Measurements from ENCODE around the gene SETBP1.

The SETBP1 gene

GRCh38 chr18:45066210-45066609 lies 385.5 kb downstream of the SETBP1 start:
- no peaks in the 10 kb centered on the region for H3K36me3 ChIP-seq (ENCODE audit: control insufficient read depth, insufficient read depth, low read length)
- no peak overlapping the region for H3K9ac ChIP-seq (ENCODE audit: low read depth, low read length)
- H3K9me3 ChIP-seq (ENCODE audit: control insufficient read depth, insufficient read depth, low read length): no peaks in the 10 kb centered on the region
- H3K27ac ChIP-seq (ENCODE audit: low read depth, low read length): no peak overlapping the region
- no peaks in the 10 kb centered on the region for H3K27me3 ChIP-seq (ENCODE audit: control insufficient read depth, insufficient read depth, low read length)
- H3K4me3 ChIP-seq (ENCODE audit: low read depth, low read length): no peak overlapping the region
- no peaks in the 10 kb centered on the region for H3K4me1 ChIP-seq (ENCODE audit: control insufficient read depth, insufficient read depth, low read length)

DNA sequence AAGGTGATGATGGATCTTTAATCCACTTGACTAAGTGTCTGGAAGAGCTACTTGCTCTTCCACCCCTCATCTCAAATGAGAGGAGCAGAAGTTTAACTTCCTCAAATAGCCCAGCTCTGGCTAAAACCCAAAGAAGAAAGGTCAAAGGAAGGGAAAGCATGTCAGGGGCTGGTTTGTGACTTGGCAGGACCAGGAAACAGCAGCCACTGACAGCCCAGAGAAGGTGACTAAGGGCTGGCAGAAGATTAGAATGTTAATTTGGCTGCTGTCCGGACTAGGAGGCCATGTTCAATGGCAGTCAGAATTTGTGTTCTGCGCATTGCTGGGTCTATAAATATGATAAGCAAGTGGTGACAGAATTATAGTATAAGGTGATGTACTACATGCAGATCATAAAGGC lies 386.2 kb downstream of the SETBP1 start:
- Histone ChIP-seq H3K4me3 (ENCODE audit: low read depth, low read length) (no peak overlapping the region), H3K4me1 (ENCODE audit: control insufficient read depth, insufficient read depth, low read length) (no peaks in the 10 kb centered on the region), H3K27me3 (ENCODE audit: control insufficient read depth, insufficient read depth, low read length) (no peaks in the 10 kb centered on the region), H3K9ac (ENCODE audit: low read depth, low read length) (no peak overlapping the region), H3K27ac (ENCODE audit: low read depth, low read length) (no peak overlapping the region), H3K9me3 (ENCODE audit: control insufficient read depth, insufficient read depth, low read length) (no peaks in the 10 kb centered on the region), H3K36me3 (ENCODE audit: control insufficient read depth, insufficient read depth, low read length) (no peaks in the 10 kb centered on the region)

DNA sequence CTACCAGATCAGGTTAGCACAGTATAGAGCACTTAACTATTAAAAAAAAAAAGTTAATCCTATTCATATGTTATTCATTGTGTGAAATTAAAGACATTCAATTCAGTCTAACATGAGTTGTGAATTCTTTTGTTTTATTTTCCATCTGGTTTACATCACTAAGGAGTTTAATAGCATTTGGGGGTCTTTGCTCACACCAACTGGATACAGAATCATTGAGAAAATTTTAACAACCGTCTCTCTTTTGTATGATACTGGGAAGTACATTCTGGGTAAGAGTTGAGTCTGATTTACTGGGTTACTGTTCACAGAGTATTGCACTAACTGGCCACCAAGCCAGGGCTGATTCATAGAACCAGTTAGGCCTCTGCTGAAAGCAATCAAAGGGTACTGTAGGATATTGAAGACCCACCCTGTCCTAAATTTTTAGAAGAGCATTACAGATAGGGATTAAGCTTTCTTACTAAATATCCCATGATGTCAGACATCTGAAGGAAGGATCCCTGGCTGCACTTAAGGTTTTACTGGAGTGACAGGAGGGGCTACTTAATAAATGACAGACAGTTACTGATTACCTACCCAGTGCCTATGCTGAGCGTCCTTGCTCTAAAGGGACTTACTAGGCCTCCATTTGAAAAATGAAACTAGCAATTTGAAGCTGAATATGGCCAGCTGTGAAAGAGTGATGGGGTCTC lies 387.9 kb downstream of the SETBP1 start:
- H3K27me3 ChIP-seq (ENCODE audit: control insufficient read depth, insufficient read depth, low read length): no peaks in the 10 kb centered on the region
- no peak overlapping the region for H3K27ac ChIP-seq (ENCODE audit: low read depth, low read length)
- H3K4me1 ChIP-seq (ENCODE audit: control insufficient read depth, insufficient read depth, low read length): no peaks in the 10 kb centered on the region
- no peak overlapping the region for H3K9ac ChIP-seq (ENCODE audit: low read depth, low read length)
- H3K36me3 ChIP-seq (ENCODE audit: control insufficient read depth, insufficient read depth, low read length): no peaks in the 10 kb centered on the region
- no peaks in the 10 kb centered on the region for H3K9me3 ChIP-seq (ENCODE audit: control insufficient read depth, insufficient read depth, low read length)
- no peak overlapping the region for H3K4me3 ChIP-seq (ENCODE audit: low read depth, low read length)

- no peaks in the 10 kb centered on the region for H3K36me3 ChIP-seq (ENCODE audit: control insufficient read depth, insufficient read depth, low read length)
- no peak overlapping the region for H3K4me3 ChIP-seq (ENCODE audit: low read depth, low read length)
- H3K9me3 ChIP-seq (ENCODE audit: control insufficient read depth, insufficient read depth, low read length): no peaks in the 10 kb centered on the region
- no peaks in the 10 kb centered on the region for H3K4me1 ChIP-seq (ENCODE audit: control insufficient read depth, insufficient read depth, low read length)
- no peaks in the 10 kb centered on the region for H3K27me3 ChIP-seq (ENCODE audit: control insufficient read depth, insufficient read depth, low read length)
- H3K9ac ChIP-seq (ENCODE audit: low read depth, low read length): no peak overlapping the region
- no peak overlapping the region for H3K27ac ChIP-seq (ENCODE audit: low read depth, low read length)
These were observed 388.9 kb downstream of the SETBP1 start for GRCh38 chr18:45069546-45069945.

DNA sequence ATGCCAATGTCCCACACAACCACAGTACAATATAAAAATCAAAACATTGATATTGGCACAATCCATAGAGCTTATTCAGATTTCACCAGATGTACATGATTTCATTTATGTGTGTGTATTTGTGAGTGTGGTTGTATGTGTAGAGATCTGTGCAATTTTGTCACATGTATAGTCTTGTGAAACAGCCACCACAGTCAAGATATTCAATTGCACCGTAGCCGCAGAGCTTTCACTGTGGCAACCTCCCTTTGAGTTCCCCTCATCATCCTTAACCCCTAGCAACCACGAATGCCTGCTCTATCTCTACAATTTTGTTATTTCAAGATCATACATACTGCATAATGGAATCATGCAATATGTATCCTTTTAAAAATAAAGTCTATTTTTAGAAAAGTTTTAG lies 391.3 kb downstream of the SETBP1 start:
- Histone ChIP-seq H3K9ac (ENCODE audit: low read depth, low read length) (no peak overlapping the region), H3K4me3 (ENCODE audit: low read depth, low read length) (no peak overlapping the region), H3K4me1 (ENCODE audit: control insufficient read depth, insufficient read depth, low read length) (no peaks in the 10 kb centered on the region), H3K36me3 (ENCODE audit: control insufficient read depth, insufficient read depth, low read length) (no peaks in the 10 kb centered on the region), H3K9me3 (ENCODE audit: control insufficient read depth, insufficient read depth, low read length) (no peaks in the 10 kb centered on the region), H3K27ac (ENCODE audit: low read depth, low read length) (no peak overlapping the region), H3K27me3 (ENCODE audit: control insufficient read depth, insufficient read depth, low read length) (no peaks in the 10 kb centered on the region)

DNA sequence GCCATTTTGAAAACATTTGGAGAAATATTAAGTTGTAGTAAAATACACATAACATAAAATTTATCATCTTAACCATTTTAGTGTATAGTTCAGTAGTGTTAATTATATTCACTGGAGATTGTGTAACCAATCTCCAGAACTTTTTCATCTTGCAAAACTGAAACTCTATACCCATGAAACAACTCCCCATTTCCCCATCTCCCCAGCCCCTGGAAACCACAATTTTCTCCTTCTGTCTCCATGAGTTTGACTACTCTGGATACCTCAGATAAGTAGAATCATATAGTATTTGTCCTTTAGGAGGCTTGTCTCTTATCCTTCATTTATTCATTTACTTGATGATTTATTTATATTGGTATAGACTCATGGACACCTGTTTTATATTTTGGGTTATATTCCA lies 392.9 kb downstream of the SETBP1 start:
- Histone ChIP-seq H3K9me3 (ENCODE audit: control insufficient read depth, insufficient read depth, low read length) (no peaks in the 10 kb centered on the region), H3K27ac (ENCODE audit: low read depth, low read length) (no peak overlapping the region), H3K4me3 (ENCODE audit: low read depth, low read length) (no peak overlapping the region), H3K27me3 (ENCODE audit: control insufficient read depth, insufficient read depth, low read length) (no peaks in the 10 kb centered on the region), H3K4me1 (ENCODE audit: control insufficient read depth, insufficient read depth, low read length) (no peaks in the 10 kb centered on the region), H3K9ac (ENCODE audit: low read depth, low read length) (no peak overlapping the region), H3K36me3 (ENCODE audit: control insufficient read depth, insufficient read depth, low read length) (no peaks in the 10 kb centered on the region)

DNA sequence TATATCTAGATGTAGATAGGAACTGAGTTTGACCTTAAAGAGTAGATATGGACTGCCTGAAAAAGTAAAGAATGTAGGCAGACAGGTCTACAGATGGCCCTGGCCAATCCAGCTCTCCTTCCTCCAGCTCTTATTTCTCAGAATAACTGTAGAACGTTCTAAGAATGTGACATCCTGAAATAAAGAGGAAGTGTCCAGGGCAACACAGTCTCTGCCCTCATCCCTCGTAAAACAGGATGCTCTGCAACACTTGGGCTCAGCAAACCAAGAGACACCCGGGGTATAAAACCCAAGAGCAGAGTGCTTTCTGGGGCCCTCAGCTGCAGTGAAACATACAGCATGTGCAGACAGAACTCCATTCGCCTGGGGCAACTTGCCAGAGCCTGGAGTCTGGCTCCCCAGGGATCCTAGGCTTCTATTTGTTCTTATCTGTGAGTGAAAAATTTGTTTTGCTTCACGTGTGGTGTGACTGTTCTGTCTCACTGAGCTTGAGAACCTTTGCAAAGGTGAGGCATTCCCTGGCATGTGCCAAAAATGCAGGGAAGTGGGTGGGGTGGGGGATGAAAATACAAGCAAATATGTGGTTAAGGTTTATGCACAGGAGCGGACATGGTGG lies 401.0 kb downstream of the SETBP1 start:
- H3K27me3 ChIP-seq (ENCODE audit: control insufficient read depth, insufficient read depth, low read length): no peaks in the 10 kb centered on the region
- H3K36me3 ChIP-seq (ENCODE audit: control insufficient read depth, insufficient read depth, low read length): no peaks in the 10 kb centered on the region
- H3K4me3 ChIP-seq (ENCODE audit: low read depth, low read length): no peak overlapping the region
- H3K27ac ChIP-seq (ENCODE audit: low read depth, low read length): no peak overlapping the region
- H3K9ac ChIP-seq (ENCODE audit: low read depth, low read length): no peak overlapping the region
- H3K9me3 ChIP-seq (ENCODE audit: control insufficient read depth, insufficient read depth, low read length): no peaks in the 10 kb centered on the region
- H3K4me1 ChIP-seq (ENCODE audit: control insufficient read depth, insufficient read depth, low read length): peaks cover 6% of the 10 kb centered on the region

GRCh38 chr18:45083226-45083855 lies 402.7 kb downstream of the SETBP1 start:
- Histone ChIP-seq H3K9ac (ENCODE audit: low read depth, low read length) (no peak overlapping the region), H3K4me3 (ENCODE audit: low read depth, low read length) (no peak overlapping the region), H3K36me3 (ENCODE audit: control insufficient read depth, insufficient read depth, low read length) (no peaks in the 10 kb centered on the region), H3K27me3 (ENCODE audit: control insufficient read depth, insufficient read depth, low read length) (no peaks in the 10 kb centered on the region), H3K4me1 (ENCODE audit: control insufficient read depth, insufficient read depth, low read length) (peaks cover 6% of the 10 kb centered on the region), H3K27ac (ENCODE audit: low read depth, low read length) (no peak overlapping the region), H3K9me3 (ENCODE audit: control insufficient read depth, insufficient read depth, low read length) (no peaks in the 10 kb centered on the region)

GRCh38 chr18:45084206-45084605 lies 403.5 kb downstream of the SETBP1 start:
- Histone ChIP-seq H3K4me3 (ENCODE audit: low read depth, low read length) (no peak overlapping the region), H3K9me3 (ENCODE audit: control insufficient read depth, insufficient read depth, low read length) (no peaks in the 10 kb centered on the region), H3K27me3 (ENCODE audit: control insufficient read depth, insufficient read depth, low read length) (no peaks in the 10 kb centered on the region), H3K36me3 (ENCODE audit: control insufficient read depth, insufficient read depth, low read length) (no peaks in the 10 kb centered on the region), H3K9ac (ENCODE audit: low read depth, low read length) (no peak overlapping the region), H3K4me1 (ENCODE audit: control insufficient read depth, insufficient read depth, low read length) (peaks cover 6% of the 10 kb centered on the region), H3K27ac (ENCODE audit: low read depth, low read length) (no peak overlapping the region)

DNA sequence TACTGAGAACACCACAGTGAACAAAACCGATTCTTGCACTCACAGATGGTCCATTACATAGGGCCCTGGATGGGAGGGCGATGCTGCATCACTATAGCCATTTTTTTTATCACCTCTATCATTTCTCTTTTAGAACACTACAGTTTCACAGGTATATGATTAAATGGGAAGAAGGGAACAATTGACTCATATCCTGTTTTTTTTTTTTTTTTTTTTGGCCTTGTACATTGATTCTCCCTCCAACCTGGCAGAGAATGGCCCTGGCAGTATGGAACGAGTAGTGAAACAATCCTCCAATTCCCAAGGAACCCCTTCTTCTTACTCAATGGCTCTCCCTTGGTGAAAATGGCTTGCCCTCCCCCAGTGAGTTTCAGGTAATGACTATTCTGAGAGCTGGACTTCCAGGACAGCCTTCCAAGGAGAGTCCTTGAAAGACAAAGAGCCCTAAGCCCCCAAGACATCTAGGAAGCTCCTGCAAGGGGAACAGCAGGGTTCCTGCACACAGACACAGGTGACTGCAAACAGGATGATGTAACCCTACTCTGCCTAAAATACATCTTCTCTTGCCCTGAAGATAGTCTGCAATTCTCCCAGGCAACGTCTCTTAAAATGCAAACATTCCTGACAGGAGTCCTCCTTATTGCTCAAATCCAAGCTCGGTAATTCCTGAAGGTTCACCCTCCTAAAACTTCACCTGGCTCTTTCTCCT lies 405.4 kb downstream of the SETBP1 start:
- H3K9me3 ChIP-seq (ENCODE audit: control insufficient read depth, insufficient read depth, low read length): no peaks in the 10 kb centered on the region
- no peak overlapping the region for H3K4me3 ChIP-seq (ENCODE audit: low read depth, low read length)
- H3K36me3 ChIP-seq (ENCODE audit: control insufficient read depth, insufficient read depth, low read length): no peaks in the 10 kb centered on the region
- H3K27ac ChIP-seq (ENCODE audit: low read depth, low read length): no peak overlapping the region
- no peak overlapping the region for H3K9ac ChIP-seq (ENCODE audit: low read depth, low read length)
- peaks cover 6% of the 10 kb centered on the region for H3K4me1 ChIP-seq (ENCODE audit: control insufficient read depth, insufficient read depth, low read length)
- H3K27me3 ChIP-seq (ENCODE audit: control insufficient read depth, insufficient read depth, low read length): no peaks in the 10 kb centered on the region

DNA sequence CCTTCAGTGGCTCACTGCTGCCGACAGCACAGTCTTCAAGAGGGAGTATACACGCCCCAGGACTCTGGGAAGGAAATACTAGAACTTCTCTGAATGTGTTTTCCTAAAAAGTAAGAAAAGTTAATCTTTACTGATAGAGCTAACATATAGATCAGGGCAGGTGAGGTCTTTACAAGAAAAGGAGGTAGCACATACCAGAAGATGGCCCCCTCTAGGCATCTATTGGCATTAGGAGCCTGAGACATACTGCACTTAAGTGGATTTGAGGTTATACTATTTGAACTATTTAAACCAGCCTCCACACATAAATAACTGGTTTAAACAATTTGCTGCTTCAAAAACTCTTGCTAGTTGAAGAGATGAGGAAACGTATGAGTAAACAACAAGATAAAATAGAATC lies 406.1 kb downstream of the SETBP1 start:
- Histone ChIP-seq H3K9me3 (ENCODE audit: control insufficient read depth, insufficient read depth, low read length) (no peaks in the 10 kb centered on the region), H3K4me1 (ENCODE audit: control insufficient read depth, insufficient read depth, low read length) (peaks cover 6% of the 10 kb centered on the region), H3K36me3 (ENCODE audit: control insufficient read depth, insufficient read depth, low read length) (no peaks in the 10 kb centered on the region), H3K9ac (ENCODE audit: low read depth, low read length) (no peak overlapping the region), H3K27ac (ENCODE audit: low read depth, low read length) (no peak overlapping the region), H3K4me3 (ENCODE audit: low read depth, low read length) (no peak overlapping the region), H3K27me3 (ENCODE audit: control insufficient read depth, insufficient read depth, low read length) (no peaks in the 10 kb centered on the region)

Measured in HUES48 (cell line).